NCI-H128 (cell line): Measurements from ENCODE around the gene PRRX1.

Experiments used
- DNase-seq: peaks from one replicate; lab custom pipeline; 2025; ENCODE audit not compliant: unreplicated experiment; lab: John Stamatoyannopoulos, UW

The PRRX1 gene

GRCh38 chr1:170716835-170717429 is 53.0 kb downstream of the PRRX1 start:
- DNase-seq, result no peak

- no peak for DNase-seq
Measured at GRCh38 chr1:170720661-170721060, 56.7 kb downstream of the PRRX1 start.

- no peak for DNase-seq
Measured at GRCh38 chr1:170721621-170722020, 57.7 kb downstream of the PRRX1 start.

- no peak for DNase-seq
Measured at GRCh38 chr1:170723518-170723917, 59.6 kb downstream of the PRRX1 start.

- no peak for DNase-seq
Measured at GRCh38 chr1:170725326-170725725, 61.4 kb downstream of the PRRX1 start.

- DNase-seq, result no peak
Measured at GRCh38 chr1:170727963-170728362, 64.0 kb downstream of the PRRX1 start.

GRCh38 chr1:170729225-170730002 is 65.5 kb downstream of the PRRX1 start:
- no peak for DNase-seq

- no peak for DNase-seq
Measured at GRCh38 chr1:170730014-170730413, 66.1 kb downstream of the PRRX1 start.

- DNase-seq, result no peak
Measured at GRCh38 chr1:170730438-170730837, 66.5 kb downstream of the PRRX1 start.

- DNase-seq, result no peak
Measured at GRCh38 chr1:170731566-170732251, 67.8 kb downstream of the PRRX1 start.

- no peak for DNase-seq
Measured at GRCh38 chr1:170732252-170732588, 68.3 kb downstream of the PRRX1 start.

GRCh38 chr1:170734412-170735175 is 70.7 kb downstream of the PRRX1 start:
- no peak for DNase-seq

GRCh38 chr1:170735366-170736263 is 71.7 kb downstream of the PRRX1 start:
- DNase-seq, result no peak

GRCh38 chr1:170739803-170740202 is 75.9 kb downstream of the PRRX1 start:
- no peak for DNase-seq

- DNase-seq, result no peak
Measured at GRCh38 chr1:170741678-170742077, 77.7 kb downstream of the PRRX1 start.

GRCh38 chr1:170742600-170742999 is 78.7 kb downstream of the PRRX1 start:
- no peak for DNase-seq

- no peak for DNase-seq
Measured at GRCh38 chr1:170743083-170743482, 79.2 kb downstream of the PRRX1 start.

- DNase-seq, result no peak
Measured at GRCh38 chr1:170749549-170749948, 85.6 kb downstream of the PRRX1 start.

- no peak for DNase-seq
Measured at GRCh38 chr1:170749959-170750358, 86.0 kb downstream of the PRRX1 start.

GRCh38 chr1:170755795-170756194 is 91.9 kb downstream of the PRRX1 start:
- no peak for DNase-seq

- no peak for DNase-seq
Measured at GRCh38 chr1:170758992-170759391, 95.1 kb downstream of the PRRX1 start.
